Stimulated activated naive CD8-positive, alpha-beta T cell treated with anti-CD3 and anti-CD28 coated beads, Interleukin-15, Interleukin-2, amounts not matched to agents 100 ng/mL and 50 ng/mL, for 24 hours (primary cell): Measurements from ENCODE around the gene CASZ1.

Source experiments
- H3K27ac Mint-ChIP-seq: one replicate; pipeline ENCODE4 v1.8.0; 2021; ENCODE audit warnings: mild to moderate bottlenecking, mixed read lengths
- H3K27me3 Mint-ChIP-seq: one replicate; pipeline ENCODE4 v1.8.0; 2021; ENCODE audit warnings: mixed read lengths
- H3K36me3 Mint-ChIP-seq: one replicate; pipeline ENCODE4 v1.8.0; 2021; ENCODE audit warnings: low read depth, mixed read lengths
- H3K4me1 Mint-ChIP-seq: one replicate; pipeline ENCODE4 v1.8.0; 2021; ENCODE audit warnings: low read depth, mixed read lengths
- H3K4me3 Mint-ChIP-seq: one replicate; pipeline ENCODE4 v1.8.0; 2021; ENCODE audit warnings: mild to moderate bottlenecking, mixed read lengths
- H3K9me3 Mint-ChIP-seq: one replicate; pipeline ENCODE4 v1.8.0; 2021; ENCODE audit warnings: mixed read lengths

The CASZ1 gene

GRCh38 chr1:10829965-10830515 is 33.6 kb upstream of the CASZ1 start:
- Mint-ChIP-seq H3K9me3 (no peaks in the 10 kb centered on the region), H3K4me1 (no peaks in the 10 kb centered on the region), H3K27ac (no peak overlapping the region), H3K27me3 (peaks cover 18% of the 10 kb centered on the region), H3K4me3 (no peak overlapping the region), H3K36me3 (no peaks in the 10 kb centered on the region)

GRCh38 chr1:10829067-10829818 is 32.8 kb upstream of the CASZ1 start:
- Mint-ChIP-seq H3K4me1 (no peaks in the 10 kb centered on the region), H3K4me3 (no peak overlapping the region), H3K36me3 (no peaks in the 10 kb centered on the region), H3K27me3 (peaks cover 16% of the 10 kb centered on the region), H3K27ac (no peak overlapping the region), H3K9me3 (no peaks in the 10 kb centered on the region)

GRCh38 chr1:10827377-10828333 is 31.2 kb upstream of the CASZ1 start:
- Mint-ChIP-seq H3K27ac (no peak overlapping the region), H3K4me1 (no peaks in the 10 kb centered on the region), H3K4me3 (no peak overlapping the region), H3K9me3 (no peaks in the 10 kb centered on the region), H3K27me3 (peaks cover 16% of the 10 kb centered on the region), H3K36me3 (no peaks in the 10 kb centered on the region)

GRCh38 chr1:10825592-10825991 is 29.1 kb upstream of the CASZ1 start:
- no peak overlapping the region for H3K27ac Mint-ChIP-seq
- no peaks in the 10 kb centered on the region for H3K4me1 Mint-ChIP-seq
- no peaks in the 10 kb centered on the region for H3K36me3 Mint-ChIP-seq
- peaks cover 16% of the 10 kb centered on the region for H3K27me3 Mint-ChIP-seq
- no peak overlapping the region for H3K4me3 Mint-ChIP-seq
- H3K9me3 Mint-ChIP-seq, result no peaks in the 10 kb centered on the region

GRCh38 chr1:10824821-10825540 is 28.5 kb upstream of the CASZ1 start:
- Mint-ChIP-seq H3K27me3 (peaks cover 16% of the 10 kb centered on the region), H3K27ac (no peak overlapping the region), H3K36me3 (no peaks in the 10 kb centered on the region), H3K9me3 (no peaks in the 10 kb centered on the region), H3K4me3 (no peak overlapping the region), H3K4me1 (no peaks in the 10 kb centered on the region)

GRCh38 chr1:10823000-10823401 is 26.6 kb upstream of the CASZ1 start:
- Mint-ChIP-seq H3K27ac (no peak overlapping the region), H3K36me3 (no peaks in the 10 kb centered on the region), H3K9me3 (no peaks in the 10 kb centered on the region), H3K4me3 (no peak overlapping the region), H3K27me3 (peaks cover 10% of the 10 kb centered on the region), H3K4me1 (no peaks in the 10 kb centered on the region)

GRCh38 chr1:10821388-10821787 is 24.9 kb upstream of the CASZ1 start:
- Mint-ChIP-seq H3K4me1 (no peaks in the 10 kb centered on the region), H3K36me3 (no peaks in the 10 kb centered on the region), H3K4me3 (no peak overlapping the region), H3K27ac (no peak overlapping the region), H3K27me3 (peaks cover 5% of the 10 kb centered on the region), H3K9me3 (no peaks in the 10 kb centered on the region)

GRCh38 chr1:10820422-10820821 is 24.0 kb upstream of the CASZ1 start:
- H3K27me3 Mint-ChIP-seq, result peaks cover 5% of the 10 kb centered on the region
- H3K36me3 Mint-ChIP-seq, result no peaks in the 10 kb centered on the region
- H3K4me3 Mint-ChIP-seq, result no peak overlapping the region
- no peak overlapping the region for H3K27ac Mint-ChIP-seq
- no peaks in the 10 kb centered on the region for H3K9me3 Mint-ChIP-seq
- no peaks in the 10 kb centered on the region for H3K4me1 Mint-ChIP-seq

- peaks cover 5% of the 10 kb centered on the region for H3K27me3 Mint-ChIP-seq
Observed at GRCh38 chr1:10819198-10819901, 22.9 kb upstream of the CASZ1 start.

GRCh38 chr1:10818262-10819197 is 22.1 kb upstream of the CASZ1 start:
- H3K36me3 Mint-ChIP-seq, result no peaks in the 10 kb centered on the region
- H3K27ac Mint-ChIP-seq, result no peak overlapping the region
- H3K27me3 Mint-ChIP-seq, result peaks cover 5% of the 10 kb centered on the region
- H3K4me1 Mint-ChIP-seq, result no peaks in the 10 kb centered on the region
- H3K4me3 Mint-ChIP-seq, result no peak overlapping the region
- no peaks in the 10 kb centered on the region for H3K9me3 Mint-ChIP-seq

More at GRCh38 chr1:10819198-10819901, 22.9 kb upstream of the CASZ1 start:
- no peaks in the 10 kb centered on the region for H3K4me1 Mint-ChIP-seq
- H3K9me3 Mint-ChIP-seq, result no peaks in the 10 kb centered on the region
- no peak overlapping the region for H3K27ac Mint-ChIP-seq
- H3K4me3 Mint-ChIP-seq, result no peak overlapping the region
- no peaks in the 10 kb centered on the region for H3K36me3 Mint-ChIP-seq

- Mint-ChIP-seq H3K27ac (no peak overlapping the region), H3K4me1 (no peaks in the 10 kb centered on the region), H3K36me3 (no peaks in the 10 kb centered on the region), H3K27me3 (no peaks in the 10 kb centered on the region), H3K4me3 (no peak overlapping the region), H3K9me3 (no peaks in the 10 kb centered on the region)
Observed at GRCh38 chr1:10816743-10817369, 20.4 kb upstream of the CASZ1 start.

GRCh38 chr1:10816233-10816632 is 19.8 kb upstream of the CASZ1 start:
- no peaks in the 10 kb centered on the region for H3K36me3 Mint-ChIP-seq
- no peak overlapping the region for H3K4me3 Mint-ChIP-seq
- no peaks in the 10 kb centered on the region for H3K9me3 Mint-ChIP-seq
- H3K27ac Mint-ChIP-seq, result no peak overlapping the region
- no peaks in the 10 kb centered on the region for H3K4me1 Mint-ChIP-seq
- peaks cover under 1% of the 10 kb centered on the region for H3K27me3 Mint-ChIP-seq

GRCh38 chr1:10815858-10816195 is 19.4 kb upstream of the CASZ1 start:
- Mint-ChIP-seq H3K27ac (no peak overlapping the region), H3K27me3 (peaks cover 4% of the 10 kb centered on the region), H3K4me1 (no peaks in the 10 kb centered on the region), H3K9me3 (no peaks in the 10 kb centered on the region), H3K4me3 (no peak overlapping the region), H3K36me3 (no peaks in the 10 kb centered on the region)
